ENCODE data around the gene MAST1.
A peak's percentile ranks its signal among the peaks of the same experiment; 100 is the strongest.
"Not testable (repeated sequence)": the region's sequence is repeated elsewhere in the genome, so short reads cannot be mapped to it uniquely, and the experiment has no call there.

The MAST1 gene

GRCh38 chr19:12801466-12802266 is 36.6 kb upstream of the MAST1 start, which contains the start of the genes PRDX2 and THSD8:
PRDX2 (minus strand) TSS chr19:12801800; CDS start chr19:12801261, 539 bp downstream.
THSD8 (plus strand) TSS chr19:12802069; CDS start chr19:12802072, 3 bp downstream.
- peak; percentile 82 to 84 for DNase-seq

GRCh38 chr19:12802267-12803106 is 35.8 kb upstream of the MAST1 start:
- DNase-seq = no peak

GRCh38 chr19:12804051-12804450 is 34.3 kb upstream of the MAST1 start:
- no peak for DNase-seq

- DNase-seq = peak; percentile 88 to 91
Measured at GRCh38 chr19:12806242-12807081, 31.9 kb upstream of the MAST1 start, which contains the start of gene RNASEH2A. RNASEH2A (plus strand) TSS chr19:12806584; CDS start chr19:12806674, 90 bp downstream.

GRCh38 chr19:12815088-12815487 is 23.2 kb upstream of the MAST1 start:
- DNase-seq = no peak

- DNase-seq = not testable (repeated sequence)
Measured at GRCh38 chr19:12817188-12817587, 21.1 kb upstream of the MAST1 start.

DNA sequence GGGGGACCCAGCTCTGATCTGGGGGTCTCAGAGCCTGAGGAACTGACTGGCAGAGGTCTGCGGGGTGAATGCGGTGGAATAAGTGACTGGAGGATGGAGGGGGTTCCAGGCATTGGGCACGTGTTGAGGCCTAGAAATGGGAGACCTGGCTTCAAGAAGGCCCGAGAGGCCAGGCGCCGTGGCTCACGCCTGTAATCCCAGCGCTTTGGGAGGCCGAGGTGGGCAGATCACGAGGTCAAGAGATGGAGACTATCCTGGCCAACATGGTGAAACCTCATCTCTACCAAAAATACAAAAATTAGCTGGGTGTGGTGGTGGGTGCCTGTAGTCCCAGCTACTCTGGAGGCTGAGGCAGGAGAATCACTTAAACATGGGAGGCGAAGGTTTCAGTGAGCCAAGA is 20.5 kb upstream of the MAST1 start:
- DNase-seq = not testable (repeated sequence)

DNA sequence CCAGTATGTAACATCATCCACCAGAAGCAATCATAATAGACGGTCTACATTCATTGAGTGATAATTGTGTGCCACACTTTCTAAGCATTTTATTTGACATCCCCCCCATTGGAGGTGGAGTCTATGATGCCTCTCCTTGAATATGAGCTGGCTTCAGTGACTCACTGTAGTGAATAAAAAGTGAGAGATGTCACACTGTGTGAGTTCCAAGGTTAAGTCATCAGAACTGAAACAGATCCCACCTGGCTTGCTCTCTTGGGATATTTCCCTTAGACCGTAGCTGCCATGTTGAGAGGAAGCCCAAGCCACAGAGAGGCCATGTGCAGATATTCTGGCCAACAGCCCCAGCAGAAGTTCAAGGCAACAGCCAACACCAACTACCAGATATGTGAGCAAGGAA is 16.6 kb upstream of the MAST1 start:
- DNase-seq = no peak

DNA sequence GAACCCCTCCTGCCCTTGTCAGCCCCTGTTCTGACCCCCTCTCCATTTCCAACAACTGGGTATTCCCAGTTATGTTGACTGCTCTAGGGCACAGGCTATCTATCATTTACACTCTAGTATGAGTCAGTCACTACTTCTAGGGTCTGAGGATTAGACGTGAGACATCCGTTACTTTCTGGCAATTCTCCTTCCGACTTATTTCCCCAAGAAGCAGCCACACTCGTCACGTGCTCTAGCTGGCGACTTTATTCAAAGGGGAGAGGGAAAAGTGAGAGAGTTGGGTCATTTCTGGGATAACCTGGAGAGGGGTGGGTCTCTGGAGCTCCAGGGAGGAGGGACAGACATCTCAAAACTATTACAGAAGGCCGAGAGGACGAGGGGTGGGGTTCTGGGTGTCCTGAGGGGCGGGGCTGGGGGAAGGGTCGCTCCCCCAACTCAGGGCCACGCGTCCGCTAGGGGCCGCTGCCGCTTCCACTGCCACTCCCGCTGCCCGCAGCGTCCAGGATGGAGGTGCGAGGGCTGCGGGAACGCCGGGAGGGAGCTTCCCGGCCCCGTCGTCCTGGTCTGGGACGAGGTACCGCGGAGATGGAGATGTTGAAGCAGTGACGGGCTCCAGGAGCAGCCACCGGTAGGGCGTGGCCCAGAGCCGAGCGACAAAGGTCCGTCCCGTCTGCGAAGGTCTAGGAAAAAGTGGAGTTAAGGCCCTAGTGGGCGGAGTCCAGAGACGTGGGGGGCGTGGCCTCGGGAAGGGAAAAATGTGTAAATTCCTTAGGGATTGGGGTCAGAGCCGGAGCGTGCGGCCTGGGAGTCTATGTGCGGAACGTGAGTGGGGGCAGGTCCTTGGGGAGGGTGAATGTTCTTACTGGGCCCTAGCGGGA is 12.8 kb upstream of the MAST1 start:
- DNase-seq = peak; percentile 51 to 53

DNA sequence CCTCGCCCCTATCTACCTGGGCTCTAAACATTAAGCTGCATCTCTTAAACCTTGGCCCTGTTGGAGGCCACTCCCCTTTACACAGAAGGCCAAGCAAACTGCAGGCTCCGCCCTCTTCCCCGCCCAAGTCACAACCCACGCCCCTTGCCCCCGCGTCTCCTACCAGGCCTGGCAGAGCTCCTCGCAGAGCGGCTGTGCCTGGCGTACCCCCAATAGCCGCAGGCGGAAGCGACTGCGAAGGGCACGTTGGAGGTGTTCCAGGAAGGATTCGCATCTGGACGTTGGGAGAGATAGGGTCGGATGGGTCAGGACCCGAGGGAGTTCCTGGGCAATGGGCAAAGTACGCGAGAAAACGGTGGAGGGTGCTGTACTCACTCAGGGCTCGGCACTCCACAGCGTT is 9.8 kb upstream of the MAST1 start:
- peak; percentile 50 to 58 for DNase-seq

- DNase-seq = no peak
Measured at GRCh38 chr19:12833418-12833737, 4.9 kb upstream of the MAST1 start.

GRCh38 chr19:12833738-12834565 is 4.4 kb upstream of the MAST1 start:
- peak; percentile 47 to 49 for DNase-seq

DNA sequence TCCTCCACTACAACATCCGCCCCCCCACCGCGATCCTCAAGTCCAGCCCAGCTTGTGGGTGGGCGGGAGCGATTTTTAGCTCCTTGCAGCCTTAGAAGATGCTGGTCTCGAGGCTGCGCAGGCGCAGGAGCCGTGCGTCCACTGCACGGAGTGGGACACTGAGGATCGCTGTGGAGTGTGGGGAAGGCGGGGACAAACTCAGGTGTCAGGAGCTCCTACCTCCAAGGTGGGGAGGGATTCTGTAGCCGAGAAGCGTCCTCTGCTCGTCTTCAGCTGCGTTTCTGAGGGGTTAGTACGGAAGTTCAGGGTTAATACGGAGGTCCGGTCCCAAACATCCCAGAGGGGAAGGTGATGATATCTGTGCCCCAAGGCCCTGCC is 3.8 kb upstream of the MAST1 start, which contains the start of gene RTBDN:
TSS of gene RTBDN (minus strand) at position 14 of the 378 bp plus-strand sequence. CDS start 4,600 bp downstream, outside the sequence.
- DNase-seq = no peak

DNA sequence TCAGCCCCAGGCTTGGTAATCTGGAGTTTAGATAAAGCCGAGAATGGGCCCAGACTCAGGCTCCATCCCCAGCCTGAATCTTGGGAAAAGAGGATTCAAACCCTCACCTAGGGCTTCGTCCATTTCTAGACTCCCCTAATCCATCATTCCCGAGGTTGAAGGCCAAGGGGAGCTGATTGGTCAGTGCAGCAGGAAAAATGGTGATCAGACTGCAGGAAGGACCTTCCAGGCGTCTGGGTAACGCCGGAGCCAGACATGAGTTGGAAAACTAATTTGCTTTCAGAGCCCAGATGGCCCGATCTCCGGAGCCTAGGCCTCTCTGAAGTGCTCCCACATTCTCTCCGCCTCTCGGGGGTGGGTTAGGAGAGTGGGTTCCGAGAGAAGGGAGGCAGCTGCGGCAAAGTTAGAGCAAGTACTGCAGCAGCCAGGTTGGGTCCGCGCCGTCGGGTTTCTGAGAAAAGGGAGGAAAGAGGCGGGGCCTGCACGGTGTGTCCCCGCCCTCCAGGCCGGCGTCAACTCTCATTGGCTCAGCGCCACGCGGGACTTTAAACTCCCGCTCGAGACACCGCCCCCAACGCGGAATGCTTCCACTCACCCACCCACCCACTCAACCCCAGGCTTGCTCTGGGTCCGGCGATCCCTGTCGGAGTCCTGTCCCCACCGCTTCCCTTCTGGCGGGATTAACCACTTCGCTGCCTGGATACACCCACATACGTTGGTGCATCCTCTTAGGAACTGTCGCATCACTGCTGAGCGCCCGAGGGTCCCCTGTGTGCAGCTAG is 3.1 kb upstream of the MAST1 start:
- DNase-seq = peak in 1 of 2 experiments; percentile 26

GRCh38 chr19:12836529-12836863 is 1.8 kb upstream of the MAST1 start:
- DNase-seq = no peak

DNA sequence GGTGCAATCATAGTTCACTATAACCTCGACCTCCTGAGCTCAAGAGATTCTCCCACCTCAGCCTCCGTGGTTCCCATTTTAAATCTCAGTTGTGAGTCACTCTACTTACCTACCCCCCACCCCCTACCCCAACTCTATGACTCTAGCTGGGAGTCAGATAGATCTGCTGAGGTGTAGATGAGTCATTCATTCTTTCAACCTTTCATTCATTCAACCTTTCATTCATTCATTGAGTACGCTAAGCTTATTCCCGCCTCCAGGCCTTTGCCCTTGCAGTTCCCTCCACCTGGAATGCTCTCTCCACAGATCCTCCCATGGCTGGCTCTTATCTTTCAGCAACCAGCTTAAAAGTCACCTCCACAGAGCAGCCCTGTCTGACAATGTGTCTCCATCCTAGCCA is 1.1 kb upstream of the MAST1 start:
- DNase-seq = no peak

- peak in 1 of 2 experiments; percentile 27 for DNase-seq
Measured at GRCh38 chr19:12838886-12839756, 806 bp downstream of the MAST1 start.

DNA sequence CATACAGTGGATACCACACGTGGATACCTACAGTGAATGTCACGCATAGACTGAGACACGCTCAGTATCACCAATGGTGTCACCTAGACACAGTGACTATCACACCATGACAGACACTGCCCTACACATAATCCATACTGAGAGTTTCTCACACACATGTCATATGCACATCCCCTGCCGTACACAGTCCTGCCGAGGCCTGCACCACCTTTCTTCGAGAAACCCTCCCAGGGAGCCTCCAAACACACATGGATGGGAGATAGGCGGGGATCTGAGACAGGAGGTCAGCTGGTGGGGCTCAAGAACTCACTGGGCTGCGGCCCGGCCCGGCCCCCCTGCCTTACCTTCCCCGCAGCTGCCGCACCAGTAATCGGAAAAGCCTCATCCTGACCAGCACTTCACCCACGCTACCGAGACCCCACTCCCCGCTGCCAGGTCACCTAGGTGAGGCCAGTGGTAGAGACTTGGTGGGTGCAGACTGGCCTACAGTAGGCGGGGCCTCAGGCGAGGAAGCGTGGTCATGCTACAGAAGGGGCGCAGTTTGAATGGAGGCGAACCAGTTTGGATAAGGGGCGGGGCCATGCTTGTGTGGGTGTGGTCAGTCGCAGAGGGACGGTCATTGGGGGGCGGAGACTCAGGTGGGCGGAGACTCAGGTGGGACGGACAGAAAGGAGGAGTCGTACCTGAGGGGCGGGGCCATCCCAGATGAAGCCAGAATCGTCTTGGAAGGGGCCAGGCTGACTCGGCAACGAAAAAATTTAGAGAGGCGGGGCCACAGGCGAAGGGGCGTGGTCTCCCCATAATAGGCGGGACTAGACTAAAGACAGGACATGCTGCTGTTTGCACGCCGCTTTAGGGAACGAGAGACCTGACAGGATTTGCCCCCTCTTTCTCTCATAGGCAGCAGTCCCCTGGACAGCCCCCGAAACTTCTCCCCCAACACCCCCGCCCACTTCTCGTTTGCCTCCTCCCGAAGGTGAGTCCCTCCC is 2.1 kb downstream of the MAST1 start:
- peak; percentile 65 to 73 for DNase-seq

All from activated CD4-positive, alpha-beta T cell treated with anti-CD3 and anti-CD28 coated beads, Interleukin-2, amount 50 U/mL, for 48 hours (primary cell).